ENCODE results near the gene AUTS2.

AUTS2 gene

GRCh38 chr7:70773406-70773805 is 1175.1 kb downstream of the AUTS2 start:
- Histone ChIP-seq H3K36me3 (ENCODE audit: control insufficient read depth, insufficient read depth, low read length) (peaks cover 21% of the 10 kb centered on the region; the same call in 1 of the 2 replicates), H3K4me3 (ENCODE audit: low read length) (no peak overlapping the region), H3K9me3 (ENCODE audit: control insufficient read depth, insufficient read depth, low read length) (no peaks in the 10 kb centered on the region), H3K4me1 (ENCODE audit: control insufficient read depth, insufficient read depth, low read length) (no peaks in the 10 kb centered on the region), H3K27me3 (ENCODE audit: control insufficient read depth, insufficient read depth, low read length) (no peaks in the 10 kb centered on the region), H3K27ac (ENCODE audit: low read length) (no peak overlapping the region)
- no CpG with 5 or more reads among the region's 4 CpGs for WGBS (ENCODE audit: insufficient coverage, insufficient read length)
- DNase-seq (ENCODE audit: low read depth, low spot score), result no peak

DNA sequence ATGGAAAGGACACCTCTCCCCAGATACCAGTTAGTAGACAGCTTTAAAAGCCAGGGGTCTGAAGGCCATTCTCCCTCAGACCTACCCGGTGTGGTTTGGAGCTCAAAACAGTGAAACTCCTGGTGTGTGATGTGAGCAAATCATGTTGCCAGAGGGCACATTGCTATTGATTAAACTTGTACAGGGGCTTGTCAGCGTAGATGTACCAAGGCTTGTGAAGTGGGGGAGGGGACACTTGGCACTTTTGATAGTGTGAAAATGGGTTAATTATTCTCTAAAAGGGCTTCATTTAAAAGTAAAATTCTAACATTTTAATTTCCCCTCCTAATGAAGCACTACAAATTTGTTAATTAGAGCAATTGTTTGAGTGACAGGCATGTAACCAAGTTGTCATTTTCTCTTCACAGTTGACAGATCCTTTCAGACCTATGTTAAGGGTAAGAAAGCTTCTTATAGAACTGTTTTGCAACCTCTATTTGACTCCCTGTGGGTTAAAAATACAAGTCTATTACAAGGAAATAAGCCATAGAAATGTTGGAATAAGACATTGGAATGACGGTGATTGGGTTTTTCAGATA is 1176.8 kb downstream of the AUTS2 start:
- H3K4me1 ChIP-seq (ENCODE audit: control insufficient read depth, insufficient read depth, low read length), result no peaks in the 10 kb centered on the region
- no peak overlapping the region for H3K27ac ChIP-seq (ENCODE audit: low read length)
- no peak for DNase-seq (ENCODE audit: low read depth, low spot score)
- H3K4me3 ChIP-seq (ENCODE audit: low read length), result no peak overlapping the region
- no peaks in the 10 kb centered on the region for H3K9me3 ChIP-seq (ENCODE audit: control insufficient read depth, insufficient read depth, low read length)
- no peaks in the 10 kb centered on the region for H3K27me3 ChIP-seq (ENCODE audit: control insufficient read depth, insufficient read depth, low read length)
- H3K36me3 ChIP-seq (ENCODE audit: control insufficient read depth, insufficient read depth, low read length), result peaks cover 27% of the 10 kb centered on the region
- 100% methylated on average over 1 of the region's 3 CpGs for WGBS (ENCODE audit: insufficient coverage, insufficient read length)

GRCh38 chr7:70775570-70776156 is 1177.4 kb downstream of the AUTS2 start:
- WGBS (ENCODE audit: insufficient coverage, insufficient read length), result no CpG with 5 or more reads among the region's 4 CpGs
- Histone ChIP-seq H3K4me1 (ENCODE audit: control insufficient read depth, insufficient read depth, low read length) (no peaks in the 10 kb centered on the region), H3K9me3 (ENCODE audit: control insufficient read depth, insufficient read depth, low read length) (no peaks in the 10 kb centered on the region), H3K36me3 (ENCODE audit: control insufficient read depth, insufficient read depth, low read length) (peaks cover 27% of the 10 kb centered on the region), H3K27ac (ENCODE audit: low read length) (no peak overlapping the region), H3K4me3 (ENCODE audit: low read length) (no peak overlapping the region), H3K27me3 (ENCODE audit: control insufficient read depth, insufficient read depth, low read length) (no peaks in the 10 kb centered on the region)
- peak; percentile 18 for DNase-seq (ENCODE audit: low read depth, low spot score)

GRCh38 chr7:70776627-70777101 is 1178.4 kb downstream of the AUTS2 start:
- Histone ChIP-seq H3K9me3 (ENCODE audit: control insufficient read depth, insufficient read depth, low read length) (no peaks in the 10 kb centered on the region), H3K27ac (ENCODE audit: low read length) (no peak overlapping the region), H3K4me1 (ENCODE audit: control insufficient read depth, insufficient read depth, low read length) (no peaks in the 10 kb centered on the region), H3K36me3 (ENCODE audit: control insufficient read depth, insufficient read depth, low read length) (peaks cover 27% of the 10 kb centered on the region), H3K27me3 (ENCODE audit: control insufficient read depth, insufficient read depth, low read length) (no peaks in the 10 kb centered on the region), H3K4me3 (ENCODE audit: low read length) (no peak overlapping the region)
- DNase-seq (ENCODE audit: low read depth, low spot score), result no peak
- WGBS (ENCODE audit: insufficient coverage, insufficient read length), result no CpG with 5 or more reads among the region's 7 CpGs

DNA sequence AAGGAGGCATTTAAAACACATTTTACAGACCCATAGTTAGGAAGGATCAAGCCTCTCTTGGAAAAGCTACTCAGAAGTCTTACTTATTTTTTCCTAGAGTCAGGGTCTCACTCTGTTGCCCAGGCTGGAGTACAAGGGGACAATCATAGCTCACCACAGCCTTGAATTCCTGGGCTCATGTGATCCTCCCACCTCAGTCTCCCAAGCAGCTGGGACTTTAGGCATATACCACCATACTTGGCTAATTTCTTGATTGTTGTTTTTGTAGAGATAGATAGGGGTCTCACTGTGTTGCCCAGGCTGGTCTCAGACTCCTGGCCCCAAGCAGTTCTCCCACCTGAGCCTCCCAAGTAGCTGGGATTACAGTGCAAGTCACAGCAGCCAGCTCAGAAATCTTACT is 1179.0 kb downstream of the AUTS2 start:
- Histone ChIP-seq H3K36me3 (ENCODE audit: control insufficient read depth, insufficient read depth, low read length) (peaks cover 31% of the 10 kb centered on the region), H3K4me1 (ENCODE audit: control insufficient read depth, insufficient read depth, low read length) (no peaks in the 10 kb centered on the region), H3K9me3 (ENCODE audit: control insufficient read depth, insufficient read depth, low read length) (no peaks in the 10 kb centered on the region), H3K4me3 (ENCODE audit: low read length) (no peak overlapping the region), H3K27ac (ENCODE audit: low read length) (no peak overlapping the region), H3K27me3 (ENCODE audit: control insufficient read depth, insufficient read depth, low read length) (no peaks in the 10 kb centered on the region)
- DNase-seq (ENCODE audit: low read depth, low spot score), result no peak

DNA sequence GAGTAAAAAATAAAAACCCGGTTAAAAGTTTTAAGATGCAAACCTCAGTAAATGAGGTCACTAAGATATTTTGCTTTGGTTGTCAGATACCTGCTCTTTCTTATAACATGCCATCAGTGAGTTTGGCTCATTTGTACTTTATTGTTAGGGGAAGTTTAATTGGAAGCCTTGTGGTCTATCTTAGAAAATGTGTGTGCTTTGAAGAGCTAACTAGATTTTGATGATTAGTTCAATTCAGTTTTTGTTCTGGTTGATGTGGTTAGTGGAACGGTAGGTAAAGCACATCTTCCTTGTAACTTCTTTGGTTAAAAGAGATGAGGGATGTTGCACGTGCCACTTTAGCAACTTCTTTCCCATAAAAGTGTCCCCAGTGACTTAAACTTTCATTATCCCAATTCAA is 1180.3 kb downstream of the AUTS2 start:
- no peak for DNase-seq (ENCODE audit: low read depth, low spot score)
- Histone ChIP-seq H3K36me3 (ENCODE audit: control insufficient read depth, insufficient read depth, low read length) (peaks cover 31% of the 10 kb centered on the region), H3K4me3 (ENCODE audit: low read length) (no peak overlapping the region), H3K9me3 (ENCODE audit: control insufficient read depth, insufficient read depth, low read length) (no peaks in the 10 kb centered on the region), H3K27ac (ENCODE audit: low read length) (no peak overlapping the region), H3K4me1 (ENCODE audit: control insufficient read depth, insufficient read depth, low read length) (no peaks in the 10 kb centered on the region), H3K27me3 (ENCODE audit: control insufficient read depth, insufficient read depth, low read length) (no peaks in the 10 kb centered on the region)
- WGBS (ENCODE audit: insufficient coverage, insufficient read length), result no CpG with 5 or more reads among the region's 3 CpGs

DNA sequence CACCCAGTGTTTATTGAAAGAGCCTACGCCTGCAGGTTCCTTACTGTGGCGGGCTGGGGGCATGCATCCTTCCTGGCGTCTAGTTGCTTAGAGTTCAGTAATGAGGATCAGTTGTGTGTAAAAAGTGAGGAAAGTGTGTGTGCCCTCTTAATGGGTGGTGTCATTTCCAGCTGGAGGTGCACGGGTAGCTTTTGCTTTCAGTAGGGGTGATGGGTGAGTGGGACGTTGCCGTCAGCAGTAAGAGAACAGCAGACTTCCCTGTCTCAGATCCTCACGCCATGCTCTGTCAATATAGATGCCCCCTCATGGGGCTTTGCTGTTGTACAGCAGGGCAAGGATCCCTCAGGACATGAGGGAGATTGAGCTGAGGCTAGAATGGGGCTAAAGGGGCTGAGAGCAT is 1181.0 kb downstream of the AUTS2 start:
- H3K27ac ChIP-seq (ENCODE audit: low read length), result no peak overlapping the region
- no peak overlapping the region for H3K4me3 ChIP-seq (ENCODE audit: low read length)
- no peaks in the 10 kb centered on the region for H3K27me3 ChIP-seq (ENCODE audit: control insufficient read depth, insufficient read depth, low read length)
- H3K9me3 ChIP-seq (ENCODE audit: control insufficient read depth, insufficient read depth, low read length), result no peaks in the 10 kb centered on the region
- WGBS (ENCODE audit: insufficient coverage, insufficient read length), result no CpG with 5 or more reads among the region's 7 CpGs
- DNase-seq (ENCODE audit: low read depth, low spot score), result no peak
- H3K36me3 ChIP-seq (ENCODE audit: control insufficient read depth, insufficient read depth, low read length), result peaks cover 33% of the 10 kb centered on the region
- no peaks in the 10 kb centered on the region for H3K4me1 ChIP-seq (ENCODE audit: control insufficient read depth, insufficient read depth, low read length)

GRCh38 chr7:70781922-70782311 is 1183.6 kb downstream of the AUTS2 start:
- H3K36me3 ChIP-seq (ENCODE audit: control insufficient read depth, insufficient read depth, low read length), result peaks cover 53% of the 10 kb centered on the region
- no CpG with 5 or more reads among the region's 11 CpGs for WGBS (ENCODE audit: insufficient coverage, insufficient read length)

GRCh38 chr7:70782796-70783195 is 1184.5 kb downstream of the AUTS2 start:
- Histone ChIP-seq H3K4me1 (ENCODE audit: control insufficient read depth, insufficient read depth, low read length) (no peaks in the 10 kb centered on the region), H3K4me3 (ENCODE audit: low read length) (no peak overlapping the region), H3K27me3 (ENCODE audit: control insufficient read depth, insufficient read depth, low read length) (no peaks in the 10 kb centered on the region), H3K9me3 (ENCODE audit: control insufficient read depth, insufficient read depth, low read length) (no peaks in the 10 kb centered on the region), H3K27ac (ENCODE audit: low read length) (no peak overlapping the region), H3K36me3 (ENCODE audit: control insufficient read depth, insufficient read depth, low read length) (peaks cover 52% of the 10 kb centered on the region)
- DNase-seq (ENCODE audit: low read depth, low spot score), result no peak
- no CpG with 5 or more reads among the region's 1 CpG for WGBS (ENCODE audit: insufficient coverage, insufficient read length)

More at GRCh38 chr7:70781922-70782311, 1183.6 kb downstream of the AUTS2 start:
- Histone ChIP-seq H3K4me1 (ENCODE audit: control insufficient read depth, insufficient read depth, low read length) (no peaks in the 10 kb centered on the region), H3K27me3 (ENCODE audit: control insufficient read depth, insufficient read depth, low read length) (no peaks in the 10 kb centered on the region), H3K9me3 (ENCODE audit: control insufficient read depth, insufficient read depth, low read length) (no peaks in the 10 kb centered on the region), H3K4me3 (ENCODE audit: low read length) (no peak overlapping the region), H3K27ac (ENCODE audit: low read length) (no peak overlapping the region)
- no peak for DNase-seq (ENCODE audit: low read depth, low spot score)

- no peak for DNase-seq (ENCODE audit: low read depth, low spot score)
- Histone ChIP-seq H3K27ac (ENCODE audit: low read length) (no peak overlapping the region), H3K9me3 (ENCODE audit: control insufficient read depth, insufficient read depth, low read length) (no peaks in the 10 kb centered on the region), H3K4me1 (ENCODE audit: control insufficient read depth, insufficient read depth, low read length) (peaks cover 1% of the 10 kb centered on the region; the same call in 1 of the 2 replicates), H3K4me3 (ENCODE audit: low read length) (no peak overlapping the region), H3K36me3 (ENCODE audit: control insufficient read depth, insufficient read depth, low read length) (peaks cover 56% of the 10 kb centered on the region), H3K27me3 (ENCODE audit: control insufficient read depth, insufficient read depth, low read length) (no peaks in the 10 kb centered on the region)
- no CpG with 5 or more reads among the region's 5 CpGs for WGBS (ENCODE audit: insufficient coverage, insufficient read length)
Measured at GRCh38 chr7:70785427-70785826, 1187.2 kb downstream of the AUTS2 start.

DNA sequence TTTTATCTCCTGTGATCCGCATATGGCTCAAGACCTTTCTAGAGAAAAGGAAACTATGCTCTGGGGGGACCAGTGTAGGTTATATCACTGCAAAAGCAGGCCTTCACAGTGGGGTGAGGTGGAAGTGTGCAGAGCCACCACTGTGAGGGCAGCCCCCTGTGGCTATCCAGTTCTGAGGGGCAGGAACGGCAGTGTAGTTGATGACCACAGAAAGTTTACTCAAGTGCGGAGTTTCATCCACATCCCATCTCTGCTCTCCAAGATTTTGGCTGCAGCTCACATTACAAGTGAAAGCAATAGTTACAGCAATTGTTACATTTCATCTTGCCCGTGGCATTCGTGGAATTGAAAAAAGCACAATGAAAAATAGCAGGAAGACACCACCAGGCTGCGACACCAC is 1187.8 kb downstream of the AUTS2 start:
- Histone ChIP-seq H3K27me3 (ENCODE audit: control insufficient read depth, insufficient read depth, low read length) (no peaks in the 10 kb centered on the region), H3K27ac (ENCODE audit: low read length) (no peak overlapping the region), H3K36me3 (ENCODE audit: control insufficient read depth, insufficient read depth, low read length) (peaks cover 60% of the 10 kb centered on the region), H3K9me3 (ENCODE audit: control insufficient read depth, insufficient read depth, low read length) (no peaks in the 10 kb centered on the region), H3K4me1 (ENCODE audit: control insufficient read depth, insufficient read depth, low read length) (peaks cover 1% of the 10 kb centered on the region; the same call in 1 of the 2 replicates), H3K4me3 (ENCODE audit: low read length) (no peak overlapping the region)
- no peak for DNase-seq (ENCODE audit: low read depth, low spot score)
- no CpG with 5 or more reads among the region's 6 CpGs for WGBS (ENCODE audit: insufficient coverage, insufficient read length)
